NCI-H2227 (cell line): ENCODE data around the gene RSAD2.

ENCODE experiments used
- DNase-seq: peaks from one replicate; lab custom pipeline; 2025; ENCODE audit not compliant: unreplicated experiment; lab: John Stamatoyannopoulos, UW

The RSAD2 gene

GRCh38 chr2:6942848-6943247, 65.3 kb downstream of the RSAD2 start:
- no peak for DNase-seq

GRCh38 chr2:6943523-6943922, 65.9 kb downstream of the RSAD2 start:
- DNase-seq, result no peak

GRCh38 chr2:6943971-6944370, 66.4 kb downstream of the RSAD2 start:
- DNase-seq, result no peak

GRCh38 chr2:6944555-6944954, 67.0 kb downstream of the RSAD2 start:
- no peak for DNase-seq

- no peak for DNase-seq
Observed at GRCh38 chr2:6945087-6945813, 67.7 kb downstream of the RSAD2 start.

GRCh38 chr2:6945821-6946220, 68.2 kb downstream of the RSAD2 start:
- DNase-seq, result no peak

- no peak for DNase-seq
Observed at GRCh38 chr2:6946722-6947121, 69.1 kb downstream of the RSAD2 start.
